Stimulated activated CD8-positive, alpha-beta memory T cell treated with anti-CD3 and anti-CD28 coated beads, Interleukin-4, amount 100 ng/mL, for 24 hours (primary cell): Measurements from ENCODE around the gene SMIM12.
"Not testable (repeated sequence)": the region's sequence is repeated elsewhere in the genome, so short reads cannot be mapped to it uniquely, and the experiment has no call there.

Source experiments
- DNase-seq: peaks from one replicate; pipeline ENCODE4 v3.0.0-alpha.2; 2020; ENCODE audit warnings: low read depth

SMIM12 gene

GRCh38 chr1:34843392-34844251 is 15.9 kb downstream of the SMIM12 start:
- DNase-seq: no peak

- DNase-seq: no peak
These were observed 16.6 kb downstream of the SMIM12 start for GRCh38 chr1:34842952-34843371.

GRCh38 chr1:34842073-34842472 is 17.5 kb downstream of the SMIM12 start:
- no peak for DNase-seq

DNA sequence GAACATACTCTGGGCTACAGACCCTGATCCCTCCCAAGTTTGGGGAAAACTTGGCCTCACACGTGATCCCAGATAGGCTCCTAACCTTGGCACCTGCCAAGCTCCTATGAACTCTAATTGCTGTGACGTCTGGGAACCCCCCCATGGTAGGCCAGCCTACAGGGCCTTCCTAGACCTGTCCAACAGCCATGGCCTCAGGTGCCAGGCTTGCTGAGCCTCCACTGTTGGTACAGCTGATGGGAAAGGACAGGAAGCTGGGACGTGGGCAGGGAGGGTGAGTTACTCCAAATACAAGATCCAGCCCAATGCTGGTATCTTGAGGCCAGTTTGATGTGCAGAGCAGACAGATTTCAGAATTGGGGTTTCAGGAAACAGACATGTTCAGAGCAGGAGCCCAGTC is 19.1 kb downstream of the SMIM12 start:
- no peak for DNase-seq

GRCh38 chr1:34839526-34840305 is 19.8 kb downstream of the SMIM12 start:
- DNase-seq: no peak

- DNase-seq: no peak
These were observed 25.8 kb downstream of the SMIM12 start for GRCh38 chr1:34833711-34834110.

DNA sequence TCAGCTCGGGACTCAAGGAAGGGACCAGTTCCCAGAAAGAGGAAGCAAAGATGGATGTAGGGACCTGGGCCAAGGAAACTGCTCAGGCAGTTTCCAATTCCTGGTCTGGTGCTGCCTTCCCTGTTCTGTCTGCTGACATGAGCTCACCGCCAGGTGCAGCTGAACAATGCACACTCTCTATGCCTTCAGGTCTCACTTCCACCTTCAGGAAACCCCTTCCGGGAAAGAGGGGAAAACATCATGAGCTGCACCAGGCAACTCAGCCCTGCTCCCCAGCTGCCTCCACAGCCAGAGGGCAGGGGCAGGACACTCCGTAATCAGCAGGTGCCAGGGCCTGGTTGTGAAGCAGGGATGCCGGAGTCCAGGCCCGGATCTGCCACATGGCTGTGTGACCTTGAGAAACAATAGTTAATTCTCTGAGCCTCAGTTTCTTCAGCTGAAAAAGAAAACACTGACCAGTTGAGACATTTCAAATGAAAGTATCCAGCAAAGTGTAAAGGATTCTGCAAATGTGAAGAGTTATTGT is 27.8 kb downstream of the SMIM12 start:
- DNase-seq: no peak

GRCh38 chr1:34829250-34829649 is 30.3 kb downstream of the SMIM12 start:
- DNase-seq: no peak

GRCh38 chr1:34828611-34829010 is 30.9 kb downstream of the SMIM12 start:
- no peak for DNase-seq

DNA sequence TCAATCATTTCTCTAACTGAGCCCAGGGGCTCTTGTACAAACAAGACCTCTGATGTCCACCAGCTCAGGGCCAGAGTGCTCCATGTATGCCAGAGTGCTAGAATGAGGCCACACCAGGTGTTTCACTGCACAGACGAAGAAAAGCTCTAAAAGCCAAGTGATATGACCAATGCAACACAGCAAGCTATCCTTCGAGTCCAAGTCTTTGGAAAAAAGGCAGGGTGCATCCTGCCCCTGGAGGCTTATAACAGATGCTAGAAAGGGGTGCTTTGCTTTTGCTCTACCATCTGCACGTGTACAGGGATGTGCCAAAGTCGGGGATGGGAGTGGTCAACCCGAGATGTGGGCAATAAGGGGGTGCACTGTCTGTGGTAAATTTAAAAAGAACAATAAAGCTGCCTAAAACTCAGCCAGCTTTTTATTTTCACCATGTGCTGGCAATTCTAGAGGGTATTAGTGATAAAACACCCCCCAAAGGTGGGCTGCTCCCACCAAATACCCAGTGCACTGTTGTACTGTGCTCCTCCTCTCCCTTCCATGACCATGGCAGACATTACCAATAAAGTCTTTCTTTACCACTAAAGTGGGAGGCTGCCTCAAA is 32.1 kb downstream of the SMIM12 start:
- DNase-seq: no peak

DNA sequence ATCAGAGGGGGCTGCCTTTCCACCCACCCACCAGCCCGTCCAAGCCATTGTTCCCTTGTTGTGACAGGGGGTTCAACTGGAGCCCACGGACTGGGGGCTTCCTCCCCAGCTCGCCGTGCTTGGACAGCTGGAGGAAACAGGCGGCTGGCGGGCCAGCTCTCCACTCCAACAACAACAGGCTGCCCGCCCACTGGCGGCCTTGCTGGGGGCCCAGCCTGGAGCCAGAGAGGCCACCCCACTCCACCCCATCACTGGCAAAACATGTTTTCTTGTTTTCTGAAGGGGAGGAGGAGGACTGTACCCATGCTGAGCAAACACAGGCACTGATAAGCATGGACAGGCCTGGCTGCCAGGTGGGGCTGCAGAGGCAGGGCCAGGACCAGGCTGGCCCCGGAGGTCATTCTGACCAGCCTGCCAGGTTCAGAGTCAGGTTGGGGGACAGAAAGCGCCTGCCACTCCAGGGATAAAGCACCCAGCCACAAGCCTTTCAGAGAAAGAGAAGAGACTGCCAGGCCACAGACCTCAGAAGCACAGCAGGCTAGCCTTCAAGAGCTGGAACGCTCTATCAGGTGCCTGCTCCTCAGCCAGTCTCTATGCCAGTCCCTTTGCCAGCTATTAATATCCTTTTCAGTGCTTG is 34.0 kb downstream of the SMIM12 start:
- no peak for DNase-seq

GRCh38 chr1:34824817-34825454 is 34.6 kb downstream of the SMIM12 start:
- no peak for DNase-seq

DNA sequence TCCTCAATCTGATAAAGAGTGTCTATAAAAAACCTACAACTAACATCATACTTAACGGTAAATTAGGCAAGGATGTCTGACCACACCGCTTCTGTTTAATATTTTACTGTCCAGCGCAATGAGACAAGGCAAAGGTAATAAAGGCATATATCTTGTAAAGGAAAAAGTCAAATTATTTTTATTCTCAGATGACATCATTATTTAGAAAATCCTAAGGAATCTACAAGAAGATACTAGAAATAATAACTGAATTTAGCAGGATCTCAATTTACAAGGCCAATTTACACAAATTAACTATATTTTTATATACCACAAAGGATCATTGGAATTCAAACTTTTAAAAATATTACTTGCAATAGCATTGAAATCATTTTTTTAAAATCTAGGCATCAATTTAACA is 37.3 kb downstream of the SMIM12 start:
- no peak for DNase-seq

- not testable (repeated sequence) for DNase-seq
These were observed 40.7 kb downstream of the SMIM12 start for GRCh38 chr1:34818862-34819261.

DNA sequence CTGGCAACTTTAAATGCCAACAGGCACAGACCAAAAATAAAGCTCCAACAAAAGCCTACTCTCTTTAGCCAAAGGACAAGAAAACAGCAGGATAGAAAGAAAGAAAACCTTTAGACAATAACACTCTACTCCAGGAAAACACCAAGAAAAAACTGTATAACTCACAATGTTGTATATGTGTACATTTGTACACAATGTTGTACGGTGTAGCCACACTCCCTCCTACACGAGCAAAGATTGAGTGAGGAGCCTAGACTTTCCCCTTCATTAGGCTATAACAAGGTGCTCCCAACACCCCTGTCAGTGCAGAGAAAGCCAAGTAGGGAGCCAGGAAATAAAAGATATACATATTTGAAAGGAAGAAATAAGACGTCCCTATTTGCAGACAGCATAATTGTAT is 42.8 kb downstream of the SMIM12 start:
- DNase-seq: no peak

GRCh38 chr1:34816332-34816731 is 43.2 kb downstream of the SMIM12 start:
- DNase-seq: no peak

GRCh38 chr1:34810781-34811180 is 48.8 kb downstream of the SMIM12 start:
- not testable (repeated sequence) for DNase-seq

DNA sequence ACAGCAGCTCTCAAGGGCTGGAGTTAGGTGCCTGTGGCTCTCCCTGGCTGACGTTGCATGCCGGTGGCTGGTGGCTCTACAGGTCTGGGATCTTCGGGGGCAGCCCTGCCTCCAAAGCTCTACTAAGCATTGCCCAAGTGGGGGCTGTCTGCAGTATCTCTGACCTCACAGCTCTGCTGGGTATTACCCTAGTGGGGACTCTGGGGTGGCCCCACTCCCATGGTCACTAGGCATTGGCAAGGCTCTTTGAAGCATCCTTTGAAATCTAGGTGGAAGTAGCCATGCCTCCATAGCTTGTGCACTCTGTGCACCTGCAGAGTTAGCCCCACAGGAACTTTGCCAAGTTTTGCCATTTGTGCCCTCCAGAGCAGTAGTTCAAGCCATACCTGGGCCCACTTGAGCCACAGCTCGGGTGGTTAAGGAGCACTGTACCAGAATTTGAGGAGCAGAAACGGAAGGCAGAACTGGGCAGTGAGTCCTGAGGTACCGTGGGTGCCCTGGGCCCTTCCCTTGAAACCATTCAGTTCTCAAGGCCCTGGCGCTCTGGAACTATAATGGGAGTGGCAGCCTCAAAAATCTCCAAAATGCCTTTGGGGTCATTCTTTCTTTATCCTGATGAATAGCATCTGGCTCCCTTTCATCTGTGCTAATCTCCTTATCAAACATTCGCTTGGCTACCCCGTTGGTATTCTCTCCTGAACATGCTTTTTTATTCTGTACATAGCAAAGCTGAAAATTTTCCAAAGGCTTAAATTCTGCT is 51.3 kb downstream of the SMIM12 start:
- no peak for DNase-seq

- DNase-seq: no peak
These were observed 53.2 kb downstream of the SMIM12 start for GRCh38 chr1:34806396-34806795.

DNA sequence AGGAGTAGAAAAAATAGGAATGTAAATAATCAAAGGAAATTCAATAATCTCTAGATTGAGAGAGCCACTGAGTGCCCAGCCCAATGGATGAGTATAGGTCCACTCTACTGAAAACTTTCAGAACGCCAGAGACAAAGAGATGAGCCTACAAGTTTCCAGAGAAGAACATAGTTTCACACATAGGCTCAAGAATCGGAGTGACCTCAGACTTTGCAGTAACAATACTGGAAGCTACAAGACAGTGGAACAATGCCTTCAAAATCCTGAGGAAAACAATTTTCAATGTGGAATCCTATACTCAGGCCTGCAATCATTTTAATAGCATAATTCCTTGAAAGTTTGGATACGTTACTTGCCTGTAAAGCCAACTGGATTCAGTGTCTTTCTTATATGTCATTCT is 55.8 kb downstream of the SMIM12 start:
- DNase-seq: no peak
